SK-N-SH treated with all-trans-retinoic acid at 6 μM for 48 hours (cell line): ENCODE measurements around the gene LRRC43.

Experiments used
- TOX ChIP-seq: fragments of 250-450 bp; sonication (Bioruptor Pico); IDR thresholded peaks from 2 replicates; pipeline ENCODE4 v1.8.0; 2021; ENCODE audit warnings: mild to moderate bottlenecking, moderate library complexity, borderline replicate concordance
- ZFP30 ChIP-seq: fragments of 450-650 bp; formaldehyde crosslinking; IDR thresholded peaks from 2 replicates; pipeline ENCODE4 v1.5.0; 2022; ENCODE audit warnings: mild to moderate bottlenecking, moderate library complexity
- ZNF565 ChIP-seq: fragments of 450-650 bp; formaldehyde crosslinking; conservative IDR thresholded peaks from 2 replicates; pipeline ENCODE4 v1.5.0; 2020; ENCODE audit warnings: low read depth, mild to moderate bottlenecking, moderate library complexity
- ZNF70 ChIP-seq: fragments of 450-650 bp; formaldehyde crosslinking; IDR thresholded peaks from 2 replicates; pipeline ENCODE4 v1.5.0; 2020; ENCODE audit warnings: mild to moderate bottlenecking, moderate library complexity

DNA sequence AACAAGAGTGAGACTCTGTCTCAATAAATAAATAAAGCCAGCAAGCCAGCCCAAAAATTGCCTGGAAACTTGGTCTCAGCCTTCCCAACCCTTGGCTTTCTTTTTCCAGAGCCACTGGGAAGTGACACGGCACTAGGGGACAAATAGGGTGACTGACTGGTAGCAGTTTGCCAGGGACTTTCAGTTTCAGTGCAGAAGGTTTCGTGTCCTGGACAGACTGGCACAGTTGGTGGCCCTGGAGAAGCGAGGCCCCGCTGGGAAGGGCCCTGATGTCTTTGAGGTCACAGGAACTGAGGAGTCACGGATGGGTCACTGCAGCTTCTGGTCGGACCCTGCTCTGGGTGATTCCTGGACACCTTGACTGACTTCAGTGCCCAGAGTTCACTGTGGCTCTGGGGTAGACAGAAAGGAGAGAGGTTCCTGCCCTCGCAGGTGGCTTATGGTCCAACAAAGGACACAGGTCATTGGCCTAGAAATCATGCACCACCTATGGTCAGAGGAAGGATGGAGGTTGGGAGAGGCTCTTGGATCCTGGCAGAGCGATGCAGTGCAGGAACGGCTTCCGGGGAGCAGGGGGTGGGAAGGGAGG is 2.7 kb downstream of the LRRC43 start:
- TF ChIP-seq ZNF565 (CRISPR knock-in tag): no peak
- TF ChIP-seq ZFP30 (CRISPR knock-in tag): no peak
- no peak for TF ChIP-seq TOX
- TF ChIP-seq ZNF70 (CRISPR knock-in tag): no peak
